B cell (primary cell): ENCODE data around the gene ZDHHC14.

Experiments
- CTCF ChIP-seq: fragments of 200-600 bp; IDR thresholded peaks from one replicate; pipeline ENCODE4 v1.8.0; 2022; ENCODE audit warnings: antibody characterized with exemption, mild to moderate bottlenecking
- EZH2 ChIP-seq: IDR thresholded peaks from 2 replicates; pipeline ENCODE4 v1.6.1; 2012; ENCODE audit warnings: borderline replicate concordance, low read depth, mild to moderate bottlenecking, moderate library complexity, low read length; ENCODE audit not compliant: insufficient read depth, poor library complexity, severe bottlenecking

- TF ChIP-seq CTCF, result no peak
- no peak for TF ChIP-seq EZH2
These were observed 137.6 kb downstream of the ZDHHC14 start for GRCh38 chr6:157518397-157519250.
